Measurements from ENCODE around the gene TBC1D13.
"Not testable (repeated sequence)": the region's sequence is repeated elsewhere in the genome, so short reads cannot be mapped to it uniquely, and the experiment has no call there.

Gene TBC1D13

GRCh38 chr9:128785427-128785826 is 1.6 kb upstream of the TBC1D13 start:
- DNase-seq: no peak

DNA sequence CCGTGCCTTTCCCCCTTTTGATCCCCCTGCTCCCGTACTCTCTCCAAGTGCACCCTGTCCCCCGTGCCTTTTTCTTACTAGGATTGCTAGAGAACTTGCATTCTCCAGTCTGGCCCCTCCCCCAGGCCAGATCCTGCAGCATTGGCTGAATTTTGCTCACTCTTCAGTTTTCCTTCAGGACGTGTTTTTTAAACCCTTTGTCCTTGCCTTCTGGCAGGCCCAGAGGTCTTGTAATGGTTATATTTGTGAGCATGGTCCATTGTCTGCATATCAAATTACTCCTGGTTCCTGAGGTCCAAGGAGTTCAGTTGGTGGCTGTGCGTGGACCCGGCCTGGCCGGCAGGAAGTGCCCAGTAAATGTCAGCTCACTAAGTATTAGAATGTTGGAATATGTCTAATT is 606 bp downstream of the TBC1D13 start:
- no peak for DNase-seq

- no peak for DNase-seq
Measured at GRCh38 chr9:128788445-128788844, 1.4 kb downstream of the TBC1D13 start.

DNA sequence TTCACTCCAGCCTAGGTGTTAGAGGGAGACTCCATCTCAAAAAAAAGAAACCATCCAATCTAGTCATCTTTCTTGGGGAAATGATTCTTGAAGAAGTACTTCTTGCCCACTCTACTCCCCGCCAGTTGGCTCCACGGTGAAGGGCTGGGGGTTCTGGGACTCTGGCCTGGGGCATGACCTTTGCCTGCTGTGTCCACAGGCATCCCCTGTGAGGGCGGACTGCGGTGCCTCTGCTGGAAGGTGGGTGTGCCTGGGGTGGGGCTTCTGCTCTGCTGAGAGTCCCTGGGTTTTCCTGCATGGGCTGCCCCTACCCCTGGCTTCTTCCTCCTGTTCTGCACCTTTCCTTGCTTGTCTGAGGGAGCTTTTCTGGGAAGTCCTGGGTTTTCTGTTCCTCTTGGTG is 3.5 kb downstream of the TBC1D13 start:
- no peak for DNase-seq

- DNase-seq: no peak
Measured at GRCh38 chr9:128792134-128792533, 5.1 kb downstream of the TBC1D13 start.

DNA sequence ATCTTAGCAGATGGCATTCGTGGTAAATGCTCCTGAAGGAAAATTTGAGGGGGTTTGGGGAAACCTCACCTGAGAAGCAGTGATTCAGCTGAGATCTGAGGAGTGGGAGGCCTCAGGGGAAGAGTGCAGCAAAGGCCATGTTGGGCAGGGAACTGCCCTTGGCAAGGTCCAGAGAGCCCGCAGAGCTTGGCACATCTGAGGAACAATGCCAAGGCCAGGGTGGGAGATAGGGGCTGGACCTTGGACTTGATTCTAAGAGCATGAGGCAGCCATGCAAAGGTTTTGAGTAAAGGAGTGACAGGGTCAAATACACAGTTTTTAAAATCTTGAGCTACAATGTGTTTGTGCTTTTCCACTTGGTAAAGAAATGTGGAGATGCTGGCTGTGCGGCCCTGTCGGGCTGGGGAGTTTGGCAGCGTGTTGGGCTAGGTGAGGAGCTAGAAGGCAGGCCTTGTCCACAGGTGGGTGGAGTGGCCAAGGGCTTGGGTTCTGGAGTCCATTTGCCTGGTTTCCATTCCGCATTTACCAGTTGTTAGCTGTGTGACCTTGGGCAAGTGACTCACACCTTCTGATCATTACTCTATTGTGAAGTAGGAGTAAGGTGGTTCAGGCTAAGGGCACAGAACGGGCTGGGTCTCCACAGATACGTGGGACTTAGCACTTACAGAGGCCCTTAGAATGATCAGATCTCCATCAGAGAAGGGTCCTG is 6.1 kb downstream of the TBC1D13 start:
- no peak for DNase-seq

DNA sequence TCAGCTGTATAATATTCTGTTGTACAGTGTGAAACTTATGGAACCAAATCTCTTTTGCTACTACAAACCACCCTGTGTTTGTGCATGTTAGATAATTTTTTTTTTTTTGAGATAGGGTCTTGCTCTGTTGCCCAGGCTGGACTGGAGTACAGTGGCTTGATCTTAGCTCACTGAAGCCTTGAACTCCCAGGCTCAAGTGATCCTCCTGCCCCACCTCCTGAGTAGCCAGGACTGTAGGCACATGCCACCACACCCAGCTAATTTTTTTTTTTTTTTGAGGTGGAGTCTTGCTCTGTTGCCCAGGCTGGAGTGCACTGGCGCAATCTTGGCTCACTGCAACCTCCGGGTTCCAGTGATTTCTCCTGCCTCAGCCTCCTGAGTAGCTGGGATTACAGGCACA is 7.9 kb downstream of the TBC1D13 start:
- DNase-seq: not testable (repeated sequence)

DNA sequence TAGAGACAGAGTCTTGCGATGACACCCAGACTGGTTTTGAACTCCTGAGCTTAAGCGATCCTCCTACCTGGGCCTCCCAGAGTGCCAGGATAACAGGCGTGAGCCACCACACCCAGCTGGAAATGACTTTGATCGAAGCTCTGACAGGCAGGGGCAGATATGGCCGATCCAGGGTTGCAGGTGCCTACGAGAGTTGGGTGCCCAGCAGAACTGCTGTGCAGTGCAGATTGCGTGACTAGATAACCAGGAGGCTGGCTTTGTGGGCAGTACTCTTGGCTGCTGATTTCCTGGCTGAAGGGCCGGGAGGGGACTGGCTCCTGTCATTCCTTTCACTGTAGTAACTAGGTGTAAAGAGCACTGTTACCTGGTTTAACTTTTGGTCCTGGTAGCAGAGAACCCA is 11.8 kb downstream of the TBC1D13 start:
- no peak for DNase-seq

DNA sequence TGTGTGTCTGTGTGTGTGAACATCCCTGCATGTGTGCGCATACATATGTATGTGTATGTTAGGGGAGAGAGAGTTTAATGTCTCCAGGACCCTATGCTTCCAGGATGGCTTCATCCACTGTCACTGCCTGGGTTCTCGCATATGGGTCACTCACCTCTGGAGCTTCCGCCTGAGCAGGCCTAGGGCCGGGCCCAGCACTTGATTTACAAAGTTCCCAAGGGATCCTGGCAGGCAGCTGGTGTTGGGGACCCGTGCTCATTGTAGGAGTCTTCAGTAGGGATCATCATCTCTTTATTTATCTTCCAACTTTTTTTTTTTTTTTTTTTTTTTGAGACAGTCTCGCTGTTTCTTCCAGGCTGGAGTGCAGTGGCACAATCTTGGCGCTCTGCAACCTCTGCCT is 13.0 kb downstream of the TBC1D13 start:
- no peak for DNase-seq

GRCh38 chr9:128802482-128802881 is 15.4 kb downstream of the TBC1D13 start:
- DNase-seq: no peak

DNA sequence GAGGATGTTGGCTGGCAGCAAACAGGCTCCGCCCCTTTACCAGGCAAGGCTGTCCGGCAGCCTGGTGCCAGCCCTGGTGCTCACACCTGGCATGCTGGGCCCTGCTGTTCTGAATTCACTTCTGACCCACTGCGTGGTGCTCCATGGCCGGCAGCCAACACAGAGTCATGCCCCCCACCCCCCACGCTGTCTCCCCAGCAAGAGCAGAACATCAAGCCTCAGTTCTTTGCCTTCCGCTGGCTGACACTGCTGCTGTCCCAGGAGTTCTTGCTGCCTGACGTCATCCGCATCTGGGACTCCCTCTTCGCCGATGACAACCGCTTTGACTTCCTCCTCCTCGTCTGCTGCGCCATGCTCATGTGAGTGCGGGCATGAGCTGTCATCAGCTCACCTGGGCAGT is 18.6 kb downstream of the TBC1D13 start:
- DNase-seq: no peak

- no peak for DNase-seq
Measured at GRCh38 chr9:128807827-128808226, 20.8 kb downstream of the TBC1D13 start.

DNA sequence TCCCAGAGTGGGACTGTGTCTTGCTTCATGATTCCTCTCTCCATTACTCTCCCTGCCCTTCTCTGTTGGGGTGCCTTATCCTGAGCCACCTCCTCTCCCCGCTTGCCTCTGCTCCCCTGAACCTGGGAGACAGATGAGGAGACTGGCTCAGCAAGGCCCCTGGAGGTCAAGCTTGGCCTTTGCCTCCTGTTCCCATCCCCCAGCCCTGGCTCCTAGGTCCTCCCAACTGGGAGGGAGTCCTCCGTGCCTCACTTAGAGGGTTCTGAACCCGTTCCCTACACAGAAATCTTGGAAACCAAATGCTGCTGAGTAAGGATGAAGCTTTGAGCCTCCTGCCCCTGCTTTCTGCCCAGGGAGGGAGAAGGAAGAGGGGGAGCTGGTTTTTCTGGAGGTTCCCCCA is 21.5 kb downstream of the TBC1D13 start:
- DNase-seq: no peak

DNA sequence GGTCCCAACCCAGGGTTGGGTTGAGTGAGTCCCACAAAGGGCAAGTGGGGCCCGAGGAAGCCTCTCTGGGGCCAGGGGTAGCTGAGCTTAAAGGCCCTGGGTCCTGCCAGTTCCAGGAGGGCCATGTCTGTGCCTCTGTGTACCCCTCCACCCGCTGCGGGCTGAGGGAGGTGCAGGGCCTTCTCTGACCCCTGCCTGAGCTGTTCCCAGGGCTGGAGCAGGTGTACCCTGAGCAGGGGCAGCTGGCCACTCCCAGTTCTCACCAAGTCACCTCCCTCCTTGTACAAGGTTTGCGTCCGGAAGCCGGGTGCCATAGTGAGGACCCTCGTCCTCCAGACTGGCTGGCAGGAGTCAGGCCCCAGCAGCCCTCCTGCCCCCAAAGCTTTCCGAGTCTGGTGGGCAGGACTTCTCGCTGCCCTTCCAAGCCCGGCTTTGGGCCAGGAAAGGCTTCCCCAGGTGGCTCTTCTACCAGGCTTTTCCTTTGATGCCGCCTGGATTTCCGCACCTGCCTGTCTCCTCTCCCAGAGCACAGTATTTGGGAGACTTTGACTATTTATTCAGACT is 22.1 kb downstream of the TBC1D13 start:
- DNase-seq: no peak

GRCh38 chr9:128809831-128810230 is 22.8 kb downstream of the TBC1D13 start:
- no peak for DNase-seq

GRCh38 chr9:128810873-128811272 is 23.8 kb downstream of the TBC1D13 start:
- DNase-seq: no peak

- peak; percentile 96 for DNase-seq
Measured at GRCh38 chr9:128818099-128818838, 31.2 kb downstream of the TBC1D13 start, which contains the start of gene ENDOG. Gene ENDOG (plus strand): TSS chr9:128818500. CDS start chr9:128818685, 185 bp downstream.

DNA sequence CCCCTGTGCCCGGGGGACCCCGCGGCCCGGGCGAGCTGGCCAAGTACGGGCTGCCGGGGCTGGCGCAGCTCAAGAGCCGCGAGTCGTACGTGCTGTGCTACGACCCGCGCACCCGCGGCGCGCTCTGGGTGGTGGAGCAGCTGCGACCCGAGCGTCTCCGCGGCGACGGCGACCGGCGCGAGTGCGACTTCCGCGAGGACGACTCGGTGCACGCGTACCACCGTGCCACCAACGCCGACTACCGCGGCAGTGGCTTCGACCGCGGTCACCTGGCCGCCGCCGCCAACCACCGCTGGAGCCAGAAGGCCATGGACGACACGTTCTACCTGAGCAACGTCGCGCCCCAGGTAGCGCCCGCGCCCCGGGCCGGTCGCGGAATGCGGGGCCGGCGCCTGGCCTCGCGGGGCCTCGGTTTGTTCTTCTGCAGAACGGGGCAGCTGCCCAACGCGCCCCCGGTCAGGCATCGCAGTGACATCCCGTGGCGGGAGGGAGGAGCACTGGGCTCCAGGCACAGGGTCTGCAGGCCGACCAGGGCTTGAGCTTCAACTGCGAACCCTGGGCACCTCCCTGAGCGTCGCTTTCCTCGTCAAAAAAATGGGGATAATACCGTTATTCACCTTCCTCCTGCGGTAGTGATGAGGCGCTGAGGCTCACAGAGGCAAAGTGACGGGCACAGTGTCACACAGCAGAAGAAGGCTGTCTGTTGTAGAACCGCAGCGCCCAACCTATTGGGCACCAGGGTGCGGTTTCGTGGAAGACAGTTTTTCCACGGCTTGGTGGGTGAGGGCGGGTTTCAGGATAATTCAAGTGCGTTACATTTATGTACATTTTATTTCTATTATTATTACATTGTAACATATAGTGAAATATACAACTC is 32.0 kb downstream of the TBC1D13 start:
- peak; percentile 41 for DNase-seq

DNA sequence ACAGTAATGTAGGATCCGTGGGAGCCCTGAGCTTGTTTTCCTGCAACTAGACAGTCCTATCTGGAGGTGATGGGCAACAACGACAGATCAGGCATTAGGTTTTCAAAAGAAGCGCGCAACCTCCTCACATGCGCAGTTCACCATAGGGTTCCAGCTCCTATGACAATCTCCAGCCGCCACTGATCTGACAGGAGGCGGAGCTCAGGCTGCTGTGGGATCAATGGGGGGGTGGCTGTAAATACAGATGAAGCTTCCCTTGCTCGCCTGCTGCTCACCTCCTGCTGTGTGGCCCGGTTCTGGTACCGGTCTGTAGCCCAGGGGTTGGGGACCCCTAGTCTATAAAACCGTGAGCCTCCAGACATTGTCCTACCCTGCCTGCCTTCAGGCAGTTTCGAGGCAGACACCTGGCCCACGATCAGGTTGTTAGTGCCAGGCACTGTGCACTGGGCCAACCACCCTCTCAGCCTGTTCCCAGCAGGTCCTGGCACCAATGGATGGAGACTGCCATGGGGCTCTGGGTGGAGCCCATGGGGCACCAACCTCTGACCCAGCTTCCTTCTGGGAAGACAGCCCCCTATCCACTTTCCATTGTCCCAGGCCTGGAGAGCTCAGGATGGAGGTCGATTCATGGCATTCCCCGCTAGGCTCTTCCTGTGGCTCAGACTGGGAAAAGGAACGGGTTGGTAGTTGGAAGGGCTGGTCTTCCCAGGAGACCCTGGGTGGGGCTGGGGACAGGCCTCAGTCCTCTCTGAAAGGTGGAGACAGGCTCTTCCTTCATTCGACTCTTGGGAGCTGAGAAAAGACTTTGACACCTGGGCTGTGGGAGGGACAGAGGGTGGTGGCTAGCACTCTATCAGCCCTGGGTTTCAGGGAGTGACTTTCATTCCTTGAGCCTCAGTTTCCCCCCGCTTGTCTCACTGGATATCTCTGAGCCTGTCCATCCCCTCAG is 32.9 kb downstream of the TBC1D13 start:
- no peak for DNase-seq

- no peak for DNase-seq
Measured at GRCh38 chr9:128820665-128821583, 33.9 kb downstream of the TBC1D13 start.

Measured in CD4-positive, alpha-beta T cell treated with Interferon gamma for 1 hour (primary cell).